Subcutaneous adipose tissue (tissue), 4 donors: ENCODE results near the gene NAP1L4. TPM values are rescaled to one million over a fixed set of nuclear protein-coding genes. Genes with fewer than 3 reads are reported as not detected.

Source experiments
- CTCF ChIP-seq: fragments of 450-650 bp; IDR thresholded peaks from one replicate; pipeline ENCODE4 v1.5.1; 2016; ENCODE audit warnings: low read depth, mild to moderate bottlenecking, control low read depth, antibody characterized with exemption, moderate library complexity
- total RNA-seq, 4 donors: library from RNA; depleted of rRNA; stranded (reverse); fragments of >200 nt; gene quantifications; one replicate each; pipeline ENCODE4 v1.1.0, GENCODE V29; 2016

The NAP1L4 gene
- total RNA-seq, 4 donors from 2014 or later = 92.3 to 108 (median 94.9) TPM

GRCh38 chr11:2955906-2956476 lies 36.1 kb downstream of the NAP1L4 start:
- TF ChIP-seq CTCF = no peak

GRCh38 chr11:2954263-2954662 lies 37.9 kb downstream of the NAP1L4 start:
- TF ChIP-seq CTCF = no peak

GRCh38 chr11:2952290-2952689 lies 39.8 kb downstream of the NAP1L4 start:
- no peak for TF ChIP-seq CTCF

- TF ChIP-seq CTCF = no peak
These were observed 40.7 kb downstream of the NAP1L4 start for GRCh38 chr11:2951231-2952110.

- TF ChIP-seq CTCF = no peak
These were observed 41.3 kb downstream of the NAP1L4 start for GRCh38 chr11:2950825-2951224.

GRCh38 chr11:2949920-2950319 lies 42.2 kb downstream of the NAP1L4 start:
- no peak for TF ChIP-seq CTCF

- TF ChIP-seq CTCF = no peak
These were observed 44.4 kb downstream of the NAP1L4 start for GRCh38 chr11:2947744-2948143.
